Measurements from ENCODE around the gene DYNC2I2. TPM values are rescaled to one million over a fixed set of nuclear protein-coding genes. Genes with fewer than 3 reads are reported as not detected.

Gene DYNC2I2
- total RNA-seq, 1 donor from 2014 or later = 58.0 TPM

GRCh38 chr9:128633057-128633456 lies 23.6 kb downstream of the DYNC2I2 start:
- H3K36me3 Mint-ChIP-seq (ENCODE audit: low read depth) = peaks cover 69% of the 10 kb centered on the region
- no peak overlapping the region for H3K27ac Mint-ChIP-seq
- no peak overlapping the region for H3K4me3 Mint-ChIP-seq
- intact Hi-C loops (cut with micrococcal nuclease) = no loop called here
- ChIA-PET POLR2A (interaction anchor here (0.5 kb wide), 1 partner anchor 183 kb away, joined by 3 read pairs; no protein-coding TSS in a partner anchor), CTCF (interaction anchor here (0.9 kb wide), 1 partner anchor 9 kb away, joined by 3 read pairs; no protein-coding TSS in a partner anchor)
- no peaks in the 10 kb centered on the region for H3K27me3 Mint-ChIP-seq
- H3K4me1 Mint-ChIP-seq = no peaks in the 10 kb centered on the region
- H3K9me3 Mint-ChIP-seq = no peaks in the 10 kb centered on the region
- ATAC-seq (ENCODE audit: low read depth) (no peak), DNase-seq (no peak)
- TF ChIP-seq CTCF (IDR thresholded peaks at IDR 0.05) = no peak

- Mint-ChIP-seq H3K9me3 (no peaks in the 10 kb centered on the region), H3K27ac (no peak overlapping the region), H3K4me3 (no peak overlapping the region), H3K36me3 (ENCODE audit: low read depth) (peaks cover 71% of the 10 kb centered on the region), H3K4me1 (no peaks in the 10 kb centered on the region), H3K27me3 (no peaks in the 10 kb centered on the region)
- DNase-seq (no peak), ATAC-seq (ENCODE audit: low read depth) (no peak)
- ChIA-PET POLR2A (interaction anchor here (0.5 to 0.9 kb wide), 2 partner anchors 91 to 184 kb away, joined by 3 read pairs; partner anchors contain the start of gene ZDHHC12), CTCF (no interaction called here)
- TF ChIP-seq CTCF (IDR thresholded peaks at IDR 0.05) = no peak
- intact Hi-C loops (cut with micrococcal nuclease) = no loop called here
Observed at GRCh38 chr9:128632486-128632885, 24.2 kb downstream of the DYNC2I2 start.

- H3K9me3 Mint-ChIP-seq = no peaks in the 10 kb centered on the region
- H3K27ac Mint-ChIP-seq = no peak overlapping the region
- intact Hi-C loops (cut with micrococcal nuclease) = no loop called here
- H3K4me3 Mint-ChIP-seq = no peak overlapping the region
- H3K27me3 Mint-ChIP-seq = no peaks in the 10 kb centered on the region
- ChIA-PET POLR2A (interaction anchor here (0.9 kb wide), 1 partner anchor 92 kb away, joined by 3 read pairs; the partner anchor contains the start of gene ZDHHC12), CTCF (no interaction called here)
- H3K36me3 Mint-ChIP-seq (ENCODE audit: low read depth) = peaks cover 75% of the 10 kb centered on the region
- no peak for TF ChIP-seq CTCF (IDR thresholded peaks at IDR 0.05)
- ATAC-seq (ENCODE audit: low read depth) (no peak), DNase-seq (no peak)
- H3K4me1 Mint-ChIP-seq = no peaks in the 10 kb centered on the region
Observed at GRCh38 chr9:128632066-128632465, 24.6 kb downstream of the DYNC2I2 start.

- H3K4me1 Mint-ChIP-seq = no peaks in the 10 kb centered on the region
- ATAC-seq (ENCODE audit: low read depth) (no peak), DNase-seq (no peak)
- H3K27me3 Mint-ChIP-seq = no peaks in the 10 kb centered on the region
- intact Hi-C loops (cut with micrococcal nuclease) = no loop called here
- no peaks in the 10 kb centered on the region for H3K9me3 Mint-ChIP-seq
- H3K4me3 Mint-ChIP-seq = no peak overlapping the region
- POLR2A ChIA-PET = interaction anchor here (0.9 kb wide), 1 partner anchor 92 kb away, joined by 3 read pairs; the partner anchor contains the start of gene ZDHHC12
- no peak overlapping the region for H3K27ac Mint-ChIP-seq
- TF ChIP-seq CTCF (IDR thresholded peaks at IDR 0.05) = no peak
- H3K36me3 Mint-ChIP-seq (ENCODE audit: low read depth) = peaks cover 76% of the 10 kb centered on the region
- CTCF ChIA-PET = no interaction called here
Observed at GRCh38 chr9:128631636-128632035, 25.0 kb downstream of the DYNC2I2 start.

GRCh38 chr9:128629852-128630545 lies 26.6 kb downstream of the DYNC2I2 start:
- Mint-ChIP-seq H3K4me1 (no peaks in the 10 kb centered on the region), H3K9me3 (no peaks in the 10 kb centered on the region), H3K27ac (no peak overlapping the region), H3K36me3 (ENCODE audit: low read depth) (peaks cover 86% of the 10 kb centered on the region), H3K4me3 (no peak overlapping the region), H3K27me3 (no peaks in the 10 kb centered on the region)
- ATAC-seq (ENCODE audit: low read depth) = no peak
- TF ChIP-seq CTCF (IDR thresholded peaks at IDR 0.05) = no peak
- DNase-seq = no peak
- CTCF ChIA-PET = interaction anchor here (0.6 kb wide), 1 partner anchor 43 kb away, joined by 3 read pairs; no protein-coding TSS in a partner anchor
- POLR2A ChIA-PET = no interaction called here
- intact Hi-C loops (cut with micrococcal nuclease) = no loop called here

Data from activated B cell treated with CpG ODN at 0.5 μM for 24 hours (primary cell).